NCI-H748 treated with DMSO at 0.1 percent for 48 hours (cell line): ENCODE data around the gene FAM9A.
A peak's percentile ranks its signal among the peaks of the same experiment; 100 is the strongest.

Experiments
- DNase-seq: peaks from one replicate; lab custom pipeline; 2025; lab: John Stamatoyannopoulos, UW

FAM9A gene

GRCh38 chrX:8801041-8801599, at the start of gene FAM9A:
TSS of gene FAM9A (minus strand) at chrX:8801383. CDS start at chrX:8800171, 1,212 bp downstream.
- no peak for DNase-seq

- no peak for DNase-seq
These were observed 49.3 kb upstream of the FAM9A start for GRCh38 chrX:8850478-8850877.

- DNase-seq: no peak
These were observed 48.8 kb upstream of the FAM9A start for GRCh38 chrX:8849945-8850344.

GRCh38 chrX:8849458-8849857, 48.3 kb upstream of the FAM9A start:
- DNase-seq: no peak

- DNase-seq: no peak
These were observed 47.7 kb upstream of the FAM9A start for GRCh38 chrX:8848911-8849310.

DNA sequence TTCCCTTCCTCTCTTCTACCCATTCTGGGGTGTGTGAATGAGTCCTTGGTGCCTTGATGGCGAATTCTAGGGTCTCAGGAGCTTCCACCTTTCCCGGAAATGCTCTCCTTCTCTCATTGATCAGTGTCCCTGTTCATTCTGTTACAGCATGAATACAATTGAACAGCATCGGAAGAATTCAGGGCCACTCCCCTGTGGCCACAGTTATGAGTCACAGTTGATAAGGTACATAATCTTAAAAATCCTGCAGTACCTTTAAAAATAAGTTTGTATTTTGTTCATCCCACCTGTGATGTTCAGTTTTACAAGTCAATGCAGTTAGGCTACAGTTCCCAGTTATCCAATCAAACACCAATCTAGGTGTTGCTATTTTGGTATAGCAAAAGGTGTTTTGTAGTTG, 47.3 kb upstream of the FAM9A start:
- no peak for DNase-seq

- no peak for DNase-seq
These were observed 46.2 kb upstream of the FAM9A start for GRCh38 chrX:8847360-8847759.

DNA sequence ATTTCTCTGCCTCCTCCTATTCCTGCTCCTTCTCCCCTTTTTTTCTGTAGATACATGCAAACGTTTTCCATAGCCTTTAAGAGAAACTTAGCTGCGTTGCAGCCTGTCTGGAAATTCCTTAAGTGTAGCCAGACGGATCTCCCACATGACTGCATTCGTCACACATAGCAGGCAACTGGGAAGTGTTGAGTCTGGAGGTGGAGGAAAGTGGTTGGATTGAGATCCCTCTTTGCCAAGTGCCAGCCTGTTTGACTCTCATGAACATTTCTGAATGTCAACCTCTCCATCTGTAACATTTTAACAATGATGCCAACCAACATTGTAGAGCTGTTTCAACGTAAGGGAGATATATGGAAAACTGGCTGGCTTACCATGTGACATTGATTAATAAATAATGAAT, 45.1 kb upstream of the FAM9A start:
- DNase-seq: no peak

GRCh38 chrX:8845469-8845868, 44.3 kb upstream of the FAM9A start:
- no peak for DNase-seq

GRCh38 chrX:8845060-8845459, 43.9 kb upstream of the FAM9A start:
- no peak for DNase-seq

DNA sequence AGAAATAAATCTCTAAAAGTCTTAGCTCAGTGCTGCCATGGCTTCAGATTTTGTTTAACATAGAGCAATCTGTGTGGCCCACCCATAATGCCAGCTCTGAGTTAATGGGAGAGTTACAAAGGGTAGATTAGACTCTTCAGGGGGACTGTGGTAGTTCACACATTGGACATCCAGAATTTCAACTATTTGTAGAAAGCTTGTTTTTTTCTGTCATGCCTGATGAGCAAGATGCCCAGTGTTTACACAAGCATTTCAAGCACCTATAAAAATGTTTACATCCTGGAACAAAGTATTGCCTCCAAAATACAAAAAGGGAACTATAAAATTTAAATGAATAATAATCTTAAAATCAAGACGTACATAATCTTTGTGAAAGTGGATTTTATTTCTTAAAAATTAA, 43.0 kb upstream of the FAM9A start:
- DNase-seq: no peak

DNA sequence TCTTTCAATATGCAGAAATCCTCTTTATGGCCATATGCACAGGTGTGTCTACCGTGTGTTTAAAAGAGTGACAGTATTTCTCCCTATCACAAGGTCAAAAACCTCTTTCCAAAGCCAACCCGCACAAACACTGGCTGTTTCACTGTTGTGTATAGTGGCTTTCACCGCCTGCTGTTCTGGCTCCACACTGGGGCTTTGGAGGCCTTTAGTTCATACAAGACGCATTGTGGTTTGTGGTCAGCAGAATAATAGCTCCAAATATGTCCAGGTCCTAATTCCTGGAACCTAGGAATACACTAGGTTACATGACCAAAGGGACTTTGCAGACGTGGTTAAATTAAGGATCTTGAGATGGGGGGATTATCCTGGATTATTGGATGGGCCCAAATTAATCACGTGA, 40.7 kb upstream of the FAM9A start:
- no peak for DNase-seq

DNA sequence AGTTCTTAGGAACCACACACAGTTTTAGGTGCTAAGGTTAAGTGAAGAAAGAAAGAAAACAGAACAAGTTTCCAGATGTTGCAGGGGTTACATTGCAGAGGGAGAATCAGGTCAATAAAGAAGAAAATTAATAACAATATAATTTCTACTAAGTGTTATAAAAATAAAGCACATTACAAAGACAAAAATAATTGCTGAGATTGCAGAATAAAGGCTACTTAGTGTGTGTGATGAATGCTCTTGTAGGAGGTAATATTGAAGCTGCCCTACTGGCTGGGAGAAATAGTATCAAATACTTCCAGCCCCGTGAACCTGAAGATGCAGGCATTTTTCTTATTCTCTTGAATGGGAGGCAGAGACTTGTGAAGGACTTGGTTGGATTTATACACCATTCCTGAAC, 33.2 kb upstream of the FAM9A start:
- DNase-seq: no peak

GRCh38 chrX:8832582-8833378, 31.6 kb upstream of the FAM9A start:
- DNase-seq: no peak

DNA sequence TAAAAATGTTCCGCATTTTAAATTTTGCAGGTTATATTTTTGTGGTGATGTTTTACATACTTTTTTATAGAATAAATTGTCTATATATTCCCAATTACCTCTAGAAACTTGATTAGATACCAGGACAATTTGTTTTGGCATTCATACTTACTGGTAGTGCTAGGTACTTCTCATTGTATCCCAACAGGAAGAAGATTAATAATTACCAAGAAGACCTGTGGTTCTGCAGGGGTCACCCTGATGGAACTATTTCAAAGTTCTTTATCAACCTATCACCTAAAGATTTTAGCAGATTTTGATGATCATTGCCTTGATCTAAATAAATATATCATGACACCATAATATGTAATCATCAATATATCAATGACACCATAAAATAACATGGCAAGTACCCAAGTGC, 22.5 kb upstream of the FAM9A start:
- no peak for DNase-seq

- DNase-seq: no peak
These were observed 20.8 kb upstream of the FAM9A start for GRCh38 chrX:8822002-8822401.

DNA sequence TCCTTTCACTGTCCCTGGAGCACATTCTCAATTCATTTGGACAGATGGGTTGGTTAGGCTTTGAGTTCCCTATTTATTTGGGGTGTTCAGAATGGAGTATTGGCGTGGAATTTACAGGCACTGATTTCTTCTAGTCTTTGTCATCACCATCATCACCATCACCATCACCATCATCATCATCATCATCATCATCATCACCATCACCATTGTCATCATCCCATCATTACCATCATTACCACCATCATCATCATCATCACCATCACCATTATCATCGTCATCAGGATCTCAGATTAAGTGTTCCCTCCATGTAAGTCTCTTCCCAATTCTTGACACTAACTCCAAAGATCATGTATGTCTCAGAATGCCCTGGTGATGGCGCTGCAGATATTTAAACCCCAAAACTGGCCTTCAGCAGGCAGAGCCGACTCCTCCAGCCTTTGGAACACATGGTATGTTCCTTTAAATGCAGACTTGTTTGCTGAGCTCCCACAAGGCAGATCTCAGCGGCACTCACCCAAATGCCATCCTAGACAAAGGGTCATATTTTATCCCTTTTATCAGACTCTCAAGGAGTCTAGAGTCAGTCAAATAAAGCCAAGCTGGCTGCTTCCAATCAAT, 19.8 kb upstream of the FAM9A start:
- peak; percentile 70 for DNase-seq

- DNase-seq: peak; percentile 49
These were observed 14.4 kb upstream of the FAM9A start for GRCh38 chrX:8815460-8816065.

GRCh38 chrX:8813036-8813435, 11.9 kb upstream of the FAM9A start:
- no peak for DNase-seq

GRCh38 chrX:8811611-8812010, 10.4 kb upstream of the FAM9A start:
- DNase-seq: peak; percentile 3

GRCh38 chrX:8808661-8809060, 7.5 kb upstream of the FAM9A start:
- DNase-seq: no peak

DNA sequence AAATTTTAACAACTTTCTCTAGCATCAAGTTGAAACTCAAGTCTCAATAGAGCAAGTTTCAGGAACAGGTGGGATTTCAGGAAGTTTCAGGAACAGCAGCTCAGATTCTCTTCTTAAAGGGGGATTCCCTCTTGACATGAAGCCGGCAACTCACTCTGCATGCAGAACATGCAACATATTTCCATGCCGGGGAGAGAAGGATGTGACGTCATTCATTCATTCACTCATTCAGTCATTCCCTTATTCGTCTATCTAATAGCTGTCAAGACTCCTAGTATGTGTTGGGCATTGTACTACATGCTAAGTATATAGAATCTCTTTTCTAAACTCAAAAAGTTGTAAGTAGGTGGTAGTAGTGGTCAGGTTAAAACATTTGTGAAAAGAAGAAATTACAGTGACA, 4.8 kb upstream of the FAM9A start:
- DNase-seq: no peak

DNA sequence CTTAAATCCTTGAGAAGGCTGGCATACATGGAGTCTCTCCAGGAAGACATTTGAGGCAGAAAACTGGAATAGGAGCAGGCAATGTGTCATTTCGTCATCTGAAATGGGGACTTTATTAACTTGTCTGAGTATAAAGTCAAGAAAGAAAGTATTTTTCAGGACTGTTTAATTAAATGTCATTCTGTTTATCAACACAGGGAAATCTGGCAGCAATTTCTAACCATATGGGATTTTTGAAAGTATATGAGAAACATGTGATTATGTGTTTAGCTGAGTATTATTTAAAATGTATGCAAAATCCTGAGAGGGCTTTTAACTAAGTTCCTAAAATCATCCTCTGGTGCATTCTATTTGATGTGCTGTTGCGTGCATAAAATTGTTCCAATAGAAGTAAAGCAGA, 3.9 kb upstream of the FAM9A start:
- no peak for DNase-seq
